GM19025 (cell line): ENCODE results near the gene NTN3.

Source experiments
- ATAC-seq: cut with Tn5 transposase; IDR thresholded peaks from one replicate; pipeline ENCODE4 v1.9.1; 2021; ENCODE audit warnings: mild to moderate bottlenecking, low read depth, moderate library complexity; ENCODE audit not compliant: unreplicated experiment

NTN3 gene

GRCh38 chr16:2465653-2466415 is 5.3 kb upstream of the NTN3 start:
- ATAC-seq: no peak

GRCh38 chr16:2466667-2467527 is 4.2 kb upstream of the NTN3 start:
- no peak for ATAC-seq

DNA sequence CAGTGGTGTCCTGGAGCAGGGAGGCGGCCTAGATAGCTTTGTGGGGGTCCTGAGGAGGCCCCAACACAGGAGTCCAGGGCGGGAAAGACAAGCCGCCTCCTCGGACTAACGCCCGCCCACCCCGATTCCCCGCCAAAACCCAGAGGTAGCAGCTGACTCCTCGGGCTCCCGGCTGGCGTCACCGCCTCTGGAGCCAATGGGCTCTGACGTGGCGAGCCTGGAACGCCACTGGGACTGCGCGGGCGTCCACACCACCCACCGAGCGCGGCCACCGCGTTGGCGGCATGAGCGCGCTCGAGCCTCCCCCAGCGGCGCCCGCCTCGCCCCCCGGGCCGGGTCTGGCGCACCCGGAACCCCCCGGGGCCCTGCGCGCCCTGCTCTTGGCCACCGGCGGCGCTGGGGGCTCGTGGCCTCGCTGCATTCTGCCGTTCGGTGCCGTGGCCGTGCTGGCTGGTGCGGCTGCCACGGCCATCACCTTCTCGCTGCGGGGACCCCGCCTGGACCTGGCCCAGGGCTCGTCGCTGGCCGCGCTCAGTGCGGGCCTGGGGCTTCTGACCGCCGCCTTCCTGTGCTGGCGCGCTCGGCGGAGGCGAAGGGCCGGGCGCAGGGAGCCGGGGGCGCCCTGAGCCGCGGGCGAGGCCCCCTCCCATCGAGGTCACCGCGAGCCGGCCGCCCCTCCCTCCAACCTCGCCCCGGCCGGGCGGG is 3.4 kb upstream of the NTN3 start:
- no peak for ATAC-seq

DNA sequence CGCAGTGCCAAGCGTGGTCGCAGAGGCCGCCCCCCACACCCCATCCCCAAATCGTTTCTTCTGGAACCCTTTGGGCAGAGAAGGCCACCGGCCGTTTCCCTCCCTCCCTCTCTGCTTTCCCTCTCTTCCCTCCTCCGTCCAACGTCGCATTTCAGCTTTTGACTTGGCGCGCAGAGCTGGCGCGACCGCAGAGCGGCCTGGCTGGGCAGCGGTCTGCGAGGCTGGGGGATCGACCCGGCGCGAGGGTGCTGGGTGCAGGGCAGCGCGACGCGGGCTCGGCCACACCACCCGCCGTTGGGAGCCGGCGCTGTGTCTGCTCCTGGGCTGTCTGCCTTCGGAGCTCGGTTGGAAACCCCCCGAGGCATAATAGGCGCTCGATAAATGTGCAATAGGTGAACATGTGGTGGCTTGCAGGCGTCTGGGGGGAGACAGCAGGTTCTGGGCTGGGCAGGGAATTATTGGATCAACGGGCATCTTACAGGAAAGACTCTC is 2.8 kb upstream of the NTN3 start:
- ATAC-seq: no peak

DNA sequence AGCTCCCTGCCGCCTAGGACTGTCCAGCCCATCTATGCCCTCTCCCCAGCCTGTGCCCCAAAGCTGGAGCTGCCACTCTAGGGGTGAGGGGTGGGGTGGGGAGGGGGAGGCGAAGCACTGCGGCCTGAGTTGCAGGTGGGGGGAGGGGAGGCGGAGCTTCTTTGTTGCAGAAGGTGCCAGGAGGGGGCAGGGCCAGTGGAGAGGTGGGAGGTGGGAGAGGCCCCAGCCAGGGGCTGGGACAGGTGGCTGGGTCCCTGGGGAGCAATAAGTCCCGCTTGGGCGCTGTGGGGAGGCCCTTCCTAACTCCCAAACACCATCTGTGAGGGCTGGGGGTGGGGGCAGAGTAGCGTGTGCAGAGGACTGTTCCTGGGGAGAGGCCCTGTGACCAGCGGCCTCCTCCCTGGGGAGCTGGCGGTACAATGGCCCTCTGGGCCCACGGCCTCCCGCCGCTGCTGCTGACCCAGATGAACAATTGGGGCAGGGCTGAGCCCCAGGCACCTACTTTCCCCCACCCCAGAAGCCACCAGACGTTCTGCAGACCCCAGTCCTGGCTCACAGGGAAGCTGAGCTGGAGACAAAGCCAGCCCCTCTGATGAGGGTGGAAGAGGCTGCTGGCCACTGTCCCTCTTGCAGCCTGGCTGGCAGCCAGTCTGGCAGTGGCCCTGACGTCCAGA is 2.2 kb upstream of the NTN3 start:
- no peak for ATAC-seq

DNA sequence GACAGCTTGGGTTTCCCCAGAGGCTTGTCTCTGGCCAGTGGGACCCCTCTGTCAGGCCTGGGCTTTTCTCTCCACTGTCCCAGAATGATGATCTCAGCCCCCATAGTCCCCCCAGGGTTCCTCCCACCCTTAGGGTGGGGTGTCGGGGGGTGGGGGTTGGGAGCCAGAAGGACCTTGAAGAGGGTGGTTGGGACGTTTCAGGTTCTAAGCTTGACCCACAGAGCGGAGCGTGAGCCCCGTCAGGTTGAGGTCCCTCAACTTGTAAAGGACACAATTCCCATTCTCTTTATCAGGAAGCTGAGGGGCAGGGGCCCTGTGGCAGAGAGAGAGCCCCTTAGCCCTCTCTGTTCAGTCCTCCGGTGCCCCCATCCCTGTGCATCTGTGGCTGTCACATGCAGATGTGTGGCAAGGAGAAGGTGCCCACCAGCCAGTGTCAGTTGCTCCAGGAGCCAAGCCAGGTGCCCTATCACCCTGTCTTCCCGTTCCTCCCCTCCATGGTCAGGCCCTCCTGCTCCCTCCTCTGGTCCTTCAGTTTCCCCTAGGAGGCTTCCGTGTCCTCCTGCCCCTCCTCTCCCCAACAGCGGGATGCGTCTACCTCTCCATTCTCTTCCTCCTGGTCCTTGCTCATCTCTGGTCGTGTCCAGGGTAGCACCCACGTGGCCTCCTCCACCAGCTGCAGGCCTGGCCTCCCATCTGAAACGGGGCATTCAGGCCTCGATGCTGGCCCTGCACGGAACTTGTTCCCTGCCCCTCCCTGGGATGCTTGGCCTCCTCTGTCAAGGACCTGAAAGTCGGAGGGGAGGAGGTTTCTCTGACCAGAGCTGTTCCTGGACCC is 1.5 kb upstream of the NTN3 start:
- no peak for ATAC-seq

GRCh38 chr16:2470234-2470601 is 879 bp upstream of the NTN3 start:
- ATAC-seq: no peak

GRCh38 chr16:2470603-2471015 is 488 bp upstream of the NTN3 start:
- ATAC-seq: no peak

GRCh38 chr16:2471653-2472487 is 773 bp downstream of the NTN3 start:
- no peak for ATAC-seq

DNA sequence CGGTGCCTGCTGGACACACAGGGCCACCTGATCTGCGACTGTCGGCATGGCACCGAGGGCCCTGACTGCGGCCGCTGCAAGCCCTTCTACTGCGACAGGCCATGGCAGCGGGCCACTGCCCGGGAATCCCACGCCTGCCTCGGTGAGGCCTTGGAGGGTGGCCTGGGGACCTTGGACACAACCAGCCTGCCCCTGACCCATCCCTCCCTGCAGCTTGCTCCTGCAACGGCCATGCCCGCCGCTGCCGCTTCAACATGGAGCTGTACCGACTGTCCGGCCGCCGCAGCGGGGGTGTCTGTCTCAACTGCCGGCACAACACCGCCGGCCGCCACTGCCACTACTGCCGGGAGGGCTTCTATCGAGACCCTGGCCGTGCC is 1.4 kb downstream of the NTN3 start:
- no peak for ATAC-seq

DNA sequence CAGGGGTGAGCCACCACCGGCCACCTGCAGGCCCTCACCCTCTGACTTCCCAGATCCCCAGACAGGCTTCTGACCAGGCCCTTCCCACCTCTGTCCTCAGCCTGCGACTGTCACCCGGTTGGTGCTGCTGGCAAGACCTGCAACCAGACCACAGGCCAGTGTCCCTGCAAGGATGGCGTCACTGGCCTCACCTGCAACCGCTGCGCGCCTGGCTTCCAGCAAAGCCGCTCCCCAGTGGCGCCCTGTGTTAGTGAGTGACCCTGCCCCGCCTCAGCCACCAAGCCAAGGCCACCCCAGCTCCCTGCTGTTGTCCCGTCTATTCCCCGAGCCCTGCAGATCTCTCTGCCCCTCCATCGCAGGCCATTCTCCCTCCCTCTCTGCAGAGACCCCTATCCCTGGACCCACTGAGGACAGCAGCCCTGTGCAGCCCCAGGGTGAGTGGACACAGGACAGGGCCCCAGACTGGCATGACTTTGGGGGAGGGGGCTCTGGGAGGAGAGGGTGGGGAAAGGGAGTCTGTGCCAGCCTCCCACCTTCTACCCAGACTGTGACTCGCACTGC is 1.9 kb downstream of the NTN3 start:
- ATAC-seq: no peak

DNA sequence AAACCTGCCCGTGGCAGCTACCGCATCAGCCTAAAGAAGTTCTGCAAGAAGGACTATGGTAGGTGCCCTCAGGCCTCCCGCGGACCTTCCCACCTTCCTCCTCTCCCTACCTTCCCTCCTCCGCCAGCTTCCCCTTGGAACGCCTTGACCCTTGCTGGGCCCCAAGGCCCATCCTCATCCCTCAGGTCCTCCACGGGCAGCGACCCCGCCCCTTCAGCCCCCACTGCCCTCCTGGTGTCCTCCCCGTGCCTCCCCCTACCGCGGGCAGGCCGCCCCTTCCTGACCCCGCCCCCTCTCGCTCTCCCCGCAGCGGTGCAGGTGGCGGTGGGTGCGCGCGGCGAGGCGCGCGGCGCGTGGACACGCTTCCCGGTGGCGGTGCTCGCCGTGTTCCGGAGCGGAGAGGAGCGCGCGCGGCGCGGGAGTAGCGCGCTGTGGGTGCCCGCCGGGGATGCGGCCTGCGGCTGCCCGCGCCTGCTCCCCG is 2.4 kb downstream of the NTN3 start:
- ATAC-seq: no peak

GRCh38 chr16:2473999-2474876 is 3.1 kb downstream of the NTN3 start:
- ATAC-seq: peak; percentile 10

DNA sequence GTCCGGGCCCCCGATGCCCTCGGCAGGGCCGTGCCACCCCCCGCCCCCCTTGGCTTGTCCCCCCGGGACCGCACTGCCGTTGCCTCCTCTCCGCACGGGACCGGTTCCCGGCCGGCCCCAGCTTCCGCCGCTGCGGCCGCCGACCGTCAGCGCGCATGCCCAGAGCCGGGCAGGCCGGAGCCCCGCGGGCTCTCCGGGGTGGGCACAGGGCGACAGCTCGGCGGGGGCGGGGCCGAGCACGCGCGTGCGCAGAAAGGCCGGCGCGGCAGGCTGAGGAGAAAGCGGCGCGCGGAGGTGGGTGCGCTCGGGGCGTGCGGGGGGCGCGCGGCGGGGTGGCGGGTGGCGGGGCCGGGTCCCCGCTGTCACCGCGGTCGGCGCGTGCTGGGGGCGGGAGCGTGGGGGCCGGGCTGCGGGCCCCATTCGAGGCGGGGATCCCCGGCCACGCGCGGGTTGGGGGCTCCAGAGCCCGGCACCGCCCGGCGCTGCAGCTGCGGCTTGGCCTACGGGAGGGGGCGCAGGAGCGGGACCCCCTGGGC is 3.8 kb downstream of the NTN3 start, which contains the start of gene TBC1D24:
TSS of gene TBC1D24 (plus strand) at position 251 of the 536 bp plus-strand sequence. CDS start 21,022 bp downstream, outside the sequence.
- peak; percentile 70 for ATAC-seq

GRCh38 chr16:2475413-2476344 is 4.6 kb downstream of the NTN3 start:
- ATAC-seq: no peak

DNA sequence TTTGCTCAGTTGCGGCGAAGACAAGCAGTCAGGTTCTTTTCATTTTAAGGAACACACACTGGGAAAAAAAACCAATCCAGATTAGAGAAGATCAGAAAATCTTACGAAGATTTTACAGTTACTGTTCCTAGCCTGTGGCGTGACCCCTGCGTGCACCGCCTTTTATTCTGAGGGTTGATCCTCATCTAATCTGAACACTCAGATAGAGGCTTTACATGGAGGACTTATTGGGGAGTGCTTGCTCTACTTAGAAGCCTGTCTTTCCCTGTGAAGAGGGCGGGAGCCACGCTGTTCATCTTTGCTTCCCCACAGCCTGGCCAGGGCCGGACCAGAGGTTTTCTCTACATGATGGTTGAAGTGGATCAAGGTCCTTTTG is 5.2 kb downstream of the NTN3 start:
- no peak for ATAC-seq
